HG03025 (cell line): Measurements from ENCODE around the gene RAB3C.
"Not testable (repeated sequence)": the region's sequence is repeated elsewhere in the genome, so short reads cannot be mapped to it uniquely, and the experiment has no call there.

Experiments
- ATAC-seq: cut with Tn5 transposase; IDR thresholded peaks from one replicate; pipeline ENCODE4 v1.9.1; 2021; ENCODE audit warnings: mild to moderate bottlenecking, moderate library complexity; ENCODE audit not compliant: unreplicated experiment, low FRiP score

RAB3C gene

DNA sequence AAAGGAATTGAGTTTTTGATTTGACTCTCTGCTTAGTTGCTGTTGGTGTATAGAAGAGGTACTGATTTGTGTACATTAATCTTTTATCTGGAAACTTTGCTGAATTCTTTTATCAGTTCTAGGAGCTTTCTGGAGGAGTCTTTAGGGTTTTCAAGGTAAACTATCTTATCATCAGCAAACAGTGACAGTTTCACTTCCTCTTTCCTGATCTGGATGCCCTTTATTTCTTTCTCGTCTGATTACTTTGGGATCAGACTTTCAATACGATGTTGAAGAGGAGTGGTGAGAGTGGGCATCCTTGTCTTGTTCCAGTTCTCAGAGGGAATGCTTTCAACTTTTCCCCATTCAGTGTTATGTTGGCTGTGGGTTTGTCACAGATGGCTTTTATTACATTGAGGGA, 17.7 kb downstream of the RAB3C start:
- not testable (repeated sequence) for ATAC-seq

DNA sequence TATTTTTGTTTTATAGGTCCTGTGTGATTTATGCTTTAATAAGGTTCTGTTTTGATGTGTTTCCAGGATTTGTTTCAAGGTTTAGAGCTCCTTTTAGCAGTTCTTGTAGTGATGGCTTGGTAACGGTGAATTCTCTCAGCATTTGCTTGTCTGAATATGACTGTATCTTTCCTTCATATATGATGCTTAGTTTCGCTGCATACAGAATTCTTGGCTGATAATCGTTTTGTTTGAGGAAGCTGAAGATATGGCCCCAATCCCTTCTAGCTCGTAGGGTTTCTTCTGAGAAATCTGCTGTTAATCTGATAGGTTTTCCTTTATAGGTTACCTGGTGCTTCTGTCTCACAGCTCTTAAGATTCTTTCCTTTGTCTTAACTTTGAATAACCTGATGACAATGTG, 20.0 kb downstream of the RAB3C start:
- ATAC-seq, result not testable (repeated sequence)

DNA sequence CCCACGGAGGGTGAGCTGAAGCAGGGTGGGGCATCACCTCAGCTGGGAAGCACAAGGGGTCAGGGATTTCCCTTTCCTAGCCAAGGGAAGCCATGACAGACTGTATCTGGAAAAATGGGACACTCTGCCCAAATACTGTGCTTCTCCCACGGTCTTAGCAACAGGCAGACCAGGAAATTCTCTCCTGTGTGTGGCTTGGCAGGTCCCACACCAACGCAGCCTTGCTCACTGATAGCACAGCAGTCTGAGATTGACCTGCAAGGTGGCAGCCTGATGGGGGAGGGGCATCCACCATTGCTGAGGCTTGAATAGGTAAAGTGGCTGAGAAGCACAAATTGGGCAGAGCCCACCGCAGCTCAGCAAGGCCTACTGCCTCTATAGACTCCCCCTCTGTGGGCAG, 23.2 kb downstream of the RAB3C start:
- no peak for ATAC-seq

DNA sequence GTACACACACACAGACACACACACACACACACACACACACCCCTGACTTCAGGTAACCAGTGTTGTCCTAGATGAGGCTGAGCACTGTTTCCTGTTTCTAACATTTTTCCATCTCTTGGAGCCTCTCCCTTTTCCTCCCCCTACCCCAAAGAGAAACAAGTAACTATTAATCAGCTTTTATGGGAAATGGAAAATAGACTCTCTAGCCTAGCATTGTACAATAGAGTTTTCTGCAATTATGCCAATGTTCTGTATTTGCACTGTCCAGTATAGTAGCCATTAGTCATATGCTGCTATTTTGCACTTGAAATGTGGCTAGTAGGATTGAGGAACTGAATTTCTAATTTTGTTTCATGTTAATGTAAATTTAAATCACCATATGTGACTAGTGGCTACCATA, 33.1 kb downstream of the RAB3C start:
- no peak for ATAC-seq

DNA sequence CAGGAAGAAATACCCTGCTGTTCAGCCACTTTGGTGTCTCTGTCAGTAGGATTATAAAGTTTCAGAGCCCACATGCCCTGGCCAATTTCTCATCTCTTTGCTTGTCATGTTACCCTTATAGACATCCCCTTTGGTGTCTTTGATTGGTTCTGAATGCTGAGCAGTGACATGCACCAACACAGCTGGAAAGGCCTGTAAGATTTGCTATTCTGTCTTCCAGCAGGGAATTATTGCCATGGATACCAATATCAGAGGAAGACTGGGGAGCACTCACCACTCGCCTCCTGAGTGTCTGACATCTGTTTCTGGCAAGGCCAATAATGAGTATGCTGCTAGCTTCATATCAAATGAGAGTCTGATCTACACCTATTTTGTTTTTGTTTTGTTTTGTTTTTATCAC, 34.4 kb downstream of the RAB3C start:
- no peak for ATAC-seq

DNA sequence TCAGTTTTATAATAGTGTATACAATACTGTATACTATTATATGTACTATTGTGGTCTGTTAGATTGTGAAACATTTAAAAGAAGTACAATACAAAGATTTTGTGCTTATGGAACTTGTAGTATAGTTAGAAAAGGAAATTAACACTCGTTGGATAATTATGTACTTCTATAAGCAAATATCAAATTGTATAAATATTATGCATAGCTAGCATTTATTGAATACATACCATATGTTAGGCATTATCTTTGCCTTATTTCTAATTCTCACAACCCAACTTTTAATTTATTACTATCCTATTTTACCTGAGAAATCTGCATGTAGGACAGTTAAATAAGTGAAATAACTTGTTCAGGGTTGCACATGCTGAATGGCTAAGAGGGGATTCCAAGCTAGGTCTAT, 37.5 kb downstream of the RAB3C start:
- no peak for ATAC-seq

DNA sequence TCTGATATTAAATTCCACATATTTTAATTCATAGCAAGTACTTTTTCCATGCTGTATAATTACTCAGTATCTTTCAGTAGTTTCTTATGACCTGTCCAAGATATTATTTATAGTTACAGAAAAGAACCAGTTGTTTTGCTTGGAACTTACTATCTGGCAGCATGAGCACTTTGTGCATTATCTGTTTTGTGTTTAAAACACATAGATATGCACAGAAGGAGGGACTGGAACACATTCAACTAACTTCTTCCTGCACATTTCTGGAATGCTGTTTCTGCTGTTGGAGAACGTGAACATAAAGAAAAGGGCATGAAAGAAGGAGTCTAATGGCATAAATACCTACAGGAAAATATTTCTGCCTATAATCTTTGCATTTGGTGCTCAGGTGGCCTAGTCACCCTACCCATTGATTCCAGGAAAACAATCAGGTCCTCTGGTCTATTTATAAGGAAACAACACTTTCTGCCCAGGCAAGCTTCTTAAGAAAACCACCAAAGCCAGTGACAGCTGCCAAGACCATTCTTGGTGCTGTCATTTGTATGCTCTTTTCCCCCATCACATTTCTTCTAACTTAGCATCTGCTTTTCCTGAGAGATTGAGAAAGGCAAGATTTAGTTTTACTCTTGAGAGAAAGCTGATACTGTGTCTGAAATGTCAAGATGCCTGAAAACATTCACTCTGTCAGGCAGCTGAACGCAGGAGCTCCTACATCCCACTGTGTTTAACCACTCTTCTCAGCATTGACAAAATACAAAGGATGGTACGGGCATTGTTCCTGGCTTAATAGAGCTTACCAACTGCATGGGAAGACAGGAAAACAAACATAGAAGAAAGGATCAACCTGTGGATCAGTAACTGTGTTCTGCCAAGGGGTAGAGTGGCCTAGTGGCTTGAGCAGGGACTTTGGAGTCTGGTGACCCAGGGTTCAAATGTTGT, 40.3 kb downstream of the RAB3C start:
- no peak for ATAC-seq

DNA sequence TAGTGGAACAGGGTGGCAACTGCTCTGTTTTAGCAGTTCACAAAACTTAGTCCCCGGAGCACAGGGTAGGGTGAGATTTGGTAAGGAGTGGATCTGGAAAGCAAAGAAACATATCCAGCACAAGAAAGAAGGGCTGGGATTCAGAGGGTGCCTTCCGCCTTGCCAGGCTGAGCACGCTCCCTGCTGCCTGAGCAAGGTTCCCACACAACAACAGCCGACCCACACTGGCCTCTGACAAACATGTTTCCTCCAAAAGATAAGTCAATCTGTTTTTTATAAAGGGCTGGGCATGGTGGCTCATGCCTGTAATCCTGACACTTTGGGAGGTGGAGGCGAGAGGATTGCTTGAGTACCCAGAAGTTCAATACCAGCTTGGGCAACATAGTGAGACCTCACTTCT, 45.8 kb downstream of the RAB3C start:
- ATAC-seq, result no peak

DNA sequence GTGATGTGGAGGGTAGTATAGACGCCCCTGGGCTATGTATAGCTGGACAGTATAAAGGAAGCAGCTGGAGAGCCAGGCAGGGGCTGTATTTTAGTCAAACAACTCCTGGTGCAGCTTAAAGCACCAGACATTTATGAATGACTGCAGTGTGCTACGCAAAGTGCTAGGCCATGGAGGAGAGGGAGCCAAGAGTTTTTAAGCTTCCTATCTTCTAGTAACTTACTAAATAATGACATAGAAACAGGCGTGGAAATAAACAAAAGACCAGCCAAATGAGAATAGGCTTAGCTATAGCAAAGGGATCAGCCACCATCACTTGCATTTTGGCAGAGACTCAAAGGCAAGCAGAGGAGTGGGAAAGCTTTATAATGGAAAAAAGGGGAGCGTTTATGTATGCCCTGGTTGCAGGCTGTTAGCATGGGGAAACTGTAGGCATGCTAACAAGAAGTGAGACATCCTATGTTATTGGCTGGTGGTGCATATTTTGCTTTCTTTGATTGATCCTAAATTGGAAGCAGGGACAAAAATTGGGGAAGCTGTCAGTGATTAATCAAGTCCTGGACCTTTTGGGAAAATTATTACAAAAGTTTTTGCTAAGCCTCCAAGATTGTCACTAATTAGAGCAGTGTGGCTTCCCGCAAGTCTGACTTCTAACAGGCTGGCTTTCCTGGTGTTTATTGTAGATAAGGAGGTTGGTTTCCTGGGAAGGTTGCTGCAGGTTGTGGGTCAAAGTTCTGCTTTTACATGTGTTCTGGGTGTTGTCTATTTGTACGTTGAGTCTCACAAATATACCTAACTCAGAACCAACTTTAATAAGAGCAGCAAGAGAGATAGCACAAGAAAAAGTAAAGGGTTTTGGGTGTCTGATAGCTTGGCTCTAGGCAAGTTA, 46.6 kb downstream of the RAB3C start:
- ATAC-seq, result no peak

DNA sequence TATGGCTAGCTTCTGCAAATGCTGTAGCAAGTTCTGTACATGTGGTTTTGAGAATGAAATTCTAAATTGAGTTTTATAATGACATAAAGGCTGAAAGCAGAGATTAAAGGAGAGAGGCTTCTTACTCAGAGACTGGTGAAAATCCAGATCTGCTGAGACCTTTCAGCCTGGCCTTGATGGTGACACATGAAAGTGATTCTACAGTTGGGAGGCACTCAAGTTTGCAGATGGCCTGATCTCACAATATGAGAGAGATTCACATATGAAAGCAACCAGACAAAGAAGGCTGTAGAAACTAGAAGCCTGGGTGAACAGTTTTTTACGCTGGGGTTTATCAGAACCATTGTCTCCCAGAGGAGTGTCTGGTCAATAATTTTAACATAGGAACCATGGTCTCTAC, 49.0 kb downstream of the RAB3C start:
- ATAC-seq, result no peak

DNA sequence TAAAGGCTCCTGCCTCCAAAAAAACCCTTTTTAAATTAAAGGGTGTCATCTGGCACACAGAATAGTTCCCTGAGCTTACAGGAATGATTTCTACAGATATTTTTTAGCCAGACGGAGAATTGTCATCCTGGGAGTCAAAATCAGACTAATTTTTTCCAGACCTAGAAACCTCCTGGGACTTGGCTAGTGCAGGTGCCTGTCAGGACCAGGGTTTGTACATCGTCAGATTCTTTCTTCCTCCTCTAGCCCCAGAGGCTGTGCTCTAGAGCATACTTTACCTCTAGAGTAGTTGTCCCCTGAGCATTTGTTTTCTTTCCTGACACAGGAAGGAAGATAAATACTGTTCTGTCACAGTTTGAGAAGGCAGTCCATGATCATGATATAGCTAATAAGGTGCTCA, 52.5 kb downstream of the RAB3C start:
- ATAC-seq, result no peak

DNA sequence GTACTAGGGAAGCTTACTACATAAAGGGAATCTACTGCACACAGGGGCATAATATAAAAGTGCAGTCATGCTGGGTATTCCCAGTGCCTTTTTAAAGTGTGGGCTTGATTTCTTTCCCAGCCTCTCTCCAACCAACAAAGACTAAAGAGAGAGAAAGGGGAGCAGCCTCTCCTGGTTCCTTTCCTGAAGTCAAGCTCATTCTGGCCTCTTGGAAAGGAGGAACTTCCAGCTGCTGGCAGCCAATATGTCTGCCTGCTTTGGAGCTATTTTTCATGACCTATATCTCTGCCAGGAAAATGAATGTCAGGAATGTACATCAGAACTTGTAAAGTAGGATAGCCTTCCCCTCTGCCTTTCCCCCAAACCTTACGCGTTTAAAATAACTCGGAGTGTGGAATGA, 57.1 kb downstream of the RAB3C start:
- ATAC-seq, result no peak

DNA sequence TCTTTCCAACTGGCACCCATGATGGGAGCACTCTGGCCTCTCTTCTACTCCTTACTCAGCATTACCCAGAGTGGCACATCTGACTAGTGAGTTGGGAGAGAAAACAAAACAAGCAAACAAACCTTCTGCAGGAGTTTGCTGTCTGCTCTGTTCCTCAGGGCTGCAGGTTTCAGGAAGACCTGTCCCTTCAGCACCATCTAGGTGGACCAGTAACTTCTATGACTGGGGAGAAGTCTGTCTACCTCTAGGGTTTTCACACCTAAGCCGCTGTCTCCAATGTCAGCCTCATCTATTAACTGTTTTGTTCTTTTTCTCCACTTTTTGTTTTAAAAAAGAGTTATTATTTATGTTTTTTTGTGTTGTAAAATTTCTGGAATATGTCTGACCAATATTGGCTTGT, 58.7 kb downstream of the RAB3C start:
- no peak for ATAC-seq

DNA sequence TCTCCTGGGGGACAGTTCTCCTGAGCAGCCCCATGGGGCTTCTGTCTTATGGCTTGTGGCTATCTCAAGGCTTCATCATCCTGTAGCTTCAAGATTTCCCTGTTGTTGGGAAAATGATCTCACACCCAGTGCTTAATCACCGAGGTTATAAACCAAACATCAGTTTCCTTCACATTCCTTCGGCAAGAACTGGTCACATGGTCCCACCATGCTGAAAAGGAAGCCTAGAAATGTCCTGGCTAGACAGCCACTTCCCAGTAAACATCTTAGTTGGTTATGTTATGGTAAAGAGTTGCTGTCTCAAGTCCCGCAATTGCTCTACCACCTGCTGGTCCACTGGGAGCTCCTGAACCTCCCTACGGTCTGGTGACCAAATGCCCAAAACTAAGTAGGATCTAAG, 66.0 kb downstream of the RAB3C start:
- ATAC-seq, result no peak

DNA sequence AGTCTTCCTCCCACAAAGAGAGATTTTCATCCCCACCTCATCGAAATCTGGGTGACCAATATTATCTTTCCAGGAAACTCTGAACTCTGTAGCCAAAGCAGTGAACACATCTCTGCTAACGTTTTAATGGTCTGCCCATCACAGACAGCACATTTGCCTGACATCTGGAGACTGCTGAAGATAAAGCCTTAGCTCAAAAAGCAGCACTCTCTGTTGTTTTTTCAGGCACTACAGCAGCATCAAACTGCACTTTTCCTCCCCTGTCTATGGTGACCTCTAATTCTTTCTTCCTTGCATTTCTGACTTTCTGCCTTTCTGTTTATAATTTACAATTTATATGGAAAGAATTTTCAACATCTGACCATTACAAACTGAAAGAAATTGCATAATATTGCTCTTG, 66.8 kb downstream of the RAB3C start:
- no peak for ATAC-seq

DNA sequence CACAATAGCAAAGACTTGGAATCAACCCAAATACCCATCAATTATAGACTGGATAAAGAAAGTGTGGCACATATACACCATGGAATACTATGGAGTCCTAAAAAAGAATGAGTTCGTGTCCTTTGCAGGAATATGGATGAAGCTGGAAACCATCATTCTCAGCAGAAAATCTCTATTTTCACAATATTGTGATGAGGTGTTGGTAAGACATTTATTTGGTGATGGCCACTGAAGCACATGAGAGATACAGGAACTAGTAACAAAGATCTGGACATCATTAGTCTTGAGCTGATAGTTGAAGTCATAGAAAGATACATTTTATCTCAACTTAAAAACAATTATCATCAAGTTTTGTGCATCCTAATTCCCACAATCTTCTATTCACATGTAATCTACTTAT, 70.6 kb downstream of the RAB3C start:
- no peak for ATAC-seq

DNA sequence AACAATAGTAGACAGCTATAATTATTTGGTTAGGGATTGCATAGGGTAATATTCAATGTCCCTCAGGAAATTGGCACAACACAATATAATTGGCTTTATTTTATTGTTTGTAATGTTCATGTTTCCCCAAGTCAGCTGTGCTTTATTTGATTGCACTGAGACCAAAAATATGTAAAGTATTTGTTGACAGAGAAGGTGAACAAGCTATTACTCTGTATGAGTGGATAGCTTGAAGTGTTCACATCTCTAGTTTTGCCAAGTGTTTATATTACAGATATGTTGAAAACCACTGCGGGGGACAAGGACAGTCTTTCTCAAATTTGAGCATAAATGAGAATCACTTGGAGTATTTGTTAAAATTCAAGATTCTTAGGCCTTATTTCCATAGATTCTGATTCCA, 83.3 kb downstream of the RAB3C start:
- ATAC-seq, result no peak

DNA sequence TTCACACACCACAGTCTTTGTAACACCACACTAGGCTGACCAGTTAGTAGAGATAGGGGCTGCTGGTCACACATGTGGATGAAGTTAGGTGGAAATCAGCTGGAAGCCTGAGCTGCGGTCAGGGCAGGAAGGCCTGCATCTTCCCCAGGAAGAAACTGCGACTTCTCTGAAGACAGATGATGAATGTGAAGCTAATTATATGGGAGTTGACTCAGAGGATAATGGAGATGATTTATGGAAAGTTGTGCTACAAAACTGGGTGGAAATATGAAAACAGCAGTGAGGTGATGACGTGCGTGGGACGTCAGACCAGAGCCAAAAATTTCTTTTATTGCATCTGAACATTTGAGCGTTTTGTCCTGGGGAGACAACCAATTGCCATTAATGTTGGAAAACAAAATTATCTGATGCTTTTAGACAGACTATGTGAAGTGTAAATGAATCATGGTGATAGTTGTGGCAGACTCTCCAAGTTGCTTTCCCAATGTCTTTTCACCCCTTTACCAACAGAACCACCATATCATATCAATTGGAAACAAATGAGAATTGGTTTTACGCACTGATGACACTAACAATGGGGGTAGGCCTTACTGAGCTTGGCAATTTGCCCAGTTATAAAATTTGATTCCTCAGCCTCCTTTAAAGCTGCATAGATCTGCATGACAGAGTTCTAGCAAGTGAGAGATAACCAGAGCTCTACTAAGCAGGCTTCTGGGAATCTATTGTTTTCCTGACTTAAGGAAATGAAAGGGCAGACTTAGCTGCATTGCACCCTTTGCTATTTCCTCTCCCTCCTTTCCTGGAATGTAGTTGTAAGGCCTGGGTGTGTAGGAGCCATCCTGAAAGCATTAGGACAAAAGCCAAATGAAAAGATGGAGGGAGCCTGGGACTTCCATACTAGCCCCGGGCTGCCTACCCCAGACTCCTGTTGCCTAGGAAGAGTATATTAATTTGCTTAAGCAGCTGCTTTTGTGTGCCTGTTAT, 84.0 kb downstream of the RAB3C start:
- no peak for ATAC-seq

DNA sequence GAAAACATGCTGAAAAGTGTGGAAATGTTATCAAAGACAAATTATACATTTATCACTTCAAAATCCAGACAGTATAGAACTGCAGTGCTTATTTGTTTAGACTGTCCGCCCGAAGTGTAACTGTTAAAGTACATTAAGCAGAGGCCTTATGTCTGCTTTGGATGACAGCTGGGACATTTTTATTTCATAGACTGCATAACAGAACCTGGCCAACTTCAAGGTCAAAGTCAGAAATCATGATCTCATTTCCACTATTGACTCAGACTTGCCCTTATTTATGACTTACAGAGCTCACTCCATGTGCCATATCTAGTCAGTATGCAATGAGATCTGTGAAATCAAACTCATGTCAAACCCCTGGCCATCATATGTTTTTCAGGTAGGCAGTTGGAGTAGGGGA, 87.7 kb downstream of the RAB3C start:
- ATAC-seq, result no peak

DNA sequence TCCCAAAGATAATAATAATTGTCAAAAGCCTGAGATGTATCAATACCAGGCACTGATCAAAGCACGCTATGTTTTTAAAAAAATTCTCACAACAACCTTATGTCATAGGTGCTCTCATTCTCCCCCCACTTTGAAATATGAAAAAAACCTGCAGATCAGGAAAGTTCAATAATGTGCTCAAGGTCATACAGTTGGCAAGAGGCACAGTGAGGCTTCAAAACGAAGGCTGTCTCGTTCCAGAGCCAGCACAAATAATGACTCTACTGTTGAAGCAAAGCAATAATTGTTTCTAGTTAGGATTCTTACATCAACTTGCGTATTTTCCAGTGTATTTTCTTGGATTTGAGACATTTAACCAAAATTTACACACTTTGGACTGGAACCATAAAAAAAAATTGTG, 88.3 kb downstream of the RAB3C start:
- no peak for ATAC-seq
